ENCODE results near the gene PTH2R.

DNA sequence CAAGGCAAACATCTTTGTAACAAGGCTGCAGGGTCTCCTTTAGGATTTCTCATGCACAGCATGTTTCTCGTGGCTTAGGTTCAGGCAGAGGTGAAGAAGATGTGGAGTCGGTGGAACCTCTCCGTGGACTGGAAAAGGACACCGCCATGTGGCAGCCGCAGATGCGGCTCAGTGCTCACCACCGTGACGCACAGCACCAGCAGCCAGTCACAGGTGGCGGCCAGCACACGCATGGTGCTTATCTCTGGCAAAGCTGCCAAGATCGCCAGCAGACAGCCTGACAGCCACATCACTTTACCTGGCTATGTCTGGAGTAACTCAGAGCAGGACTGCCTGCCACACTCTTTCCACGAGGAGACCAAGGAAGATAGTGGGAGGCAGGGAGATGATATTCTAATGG lies 86.6 kb downstream of the PTH2R start:
- TF ChIP-seq, protein P1, sequence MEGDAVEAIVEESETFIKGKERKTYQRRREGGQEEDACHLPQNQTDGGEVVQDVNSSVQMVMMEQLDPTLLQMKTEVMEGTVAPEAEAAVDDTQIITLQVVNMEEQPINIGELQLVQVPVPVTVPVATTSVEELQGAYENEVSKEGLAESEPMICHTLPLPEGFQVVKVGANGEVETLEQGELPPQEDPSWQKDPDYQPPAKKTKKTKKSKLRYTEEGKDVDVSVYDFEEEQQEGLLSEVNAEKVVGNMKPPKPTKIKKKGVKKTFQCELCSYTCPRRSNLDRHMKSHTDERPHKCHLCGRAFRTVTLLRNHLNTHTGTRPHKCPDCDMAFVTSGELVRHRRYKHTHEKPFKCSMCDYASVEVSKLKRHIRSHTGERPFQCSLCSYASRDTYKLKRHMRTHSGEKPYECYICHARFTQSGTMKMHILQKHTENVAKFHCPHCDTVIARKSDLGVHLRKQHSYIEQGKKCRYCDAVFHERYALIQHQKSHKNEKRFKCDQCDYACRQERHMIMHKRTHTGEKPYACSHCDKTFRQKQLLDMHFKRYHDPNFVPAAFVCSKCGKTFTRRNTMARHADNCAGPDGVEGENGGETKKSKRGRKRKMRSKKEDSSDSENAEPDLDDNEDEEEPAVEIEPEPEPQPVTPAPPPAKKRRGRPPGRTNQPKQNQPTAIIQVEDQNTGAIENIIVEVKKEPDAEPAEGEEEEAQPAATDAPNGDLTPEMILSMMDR (IDR thresholded peaks at IDR 0.05), result no peak
- no peak for TF ChIP-seq FOXJ3 (CRISPR knock-in tag; IDR thresholded peaks at IDR 0.05; ENCODE audit: borderline replicate concordance)
- TF ChIP-seq ZNF512 (CRISPR knock-in tag; IDR thresholded peaks at IDR 0.05; ENCODE audit: borderline replicate concordance), result no peak
- no peak for TF ChIP-seq CREB1 (CRISPR knock-in tag; IDR thresholded peaks at IDR 0.05)
- TF ChIP-seq CBFB (CRISPR knock-in tag; IDR thresholded peaks at IDR 0.05; ENCODE audit: low read depth), result no peak
- no peak for TF ChIP-seq E2F1 (CRISPR knock-in tag; IDR thresholded peaks at IDR 0.05)
- TF ChIP-seq, protein P2, sequence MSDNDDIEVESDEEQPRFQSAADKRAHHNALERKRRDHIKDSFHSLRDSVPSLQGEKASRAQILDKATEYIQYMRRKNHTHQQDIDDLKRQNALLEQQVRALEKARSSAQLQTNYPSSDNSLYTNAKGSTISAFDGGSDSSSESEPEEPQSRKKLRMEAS (CRISPR knock-in tag; IDR thresholded peaks at IDR 0.05), result no peak
- no peak for TF ChIP-seq GABPB1 (CRISPR knock-in tag; IDR thresholded peaks at IDR 0.05)
- no peak for TF ChIP-seq FOXK1 (CRISPR knock-in tag; IDR thresholded peaks at IDR 0.05)
- TF ChIP-seq, protein P3, sequence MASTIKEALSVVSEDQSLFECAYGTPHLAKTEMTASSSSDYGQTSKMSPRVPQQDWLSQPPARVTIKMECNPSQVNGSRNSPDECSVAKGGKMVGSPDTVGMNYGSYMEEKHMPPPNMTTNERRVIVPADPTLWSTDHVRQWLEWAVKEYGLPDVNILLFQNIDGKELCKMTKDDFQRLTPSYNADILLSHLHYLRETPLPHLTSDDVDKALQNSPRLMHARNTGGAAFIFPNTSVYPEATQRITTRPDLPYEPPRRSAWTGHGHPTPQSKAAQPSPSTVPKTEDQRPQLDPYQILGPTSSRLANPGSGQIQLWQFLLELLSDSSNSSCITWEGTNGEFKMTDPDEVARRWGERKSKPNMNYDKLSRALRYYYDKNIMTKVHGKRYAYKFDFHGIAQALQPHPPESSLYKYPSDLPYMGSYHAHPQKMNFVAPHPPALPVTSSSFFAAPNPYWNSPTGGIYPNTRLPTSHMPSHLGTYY (CRISPR knock-in tag; IDR thresholded peaks at IDR 0.05), result no peak
- TF ChIP-seq, protein P4, sequence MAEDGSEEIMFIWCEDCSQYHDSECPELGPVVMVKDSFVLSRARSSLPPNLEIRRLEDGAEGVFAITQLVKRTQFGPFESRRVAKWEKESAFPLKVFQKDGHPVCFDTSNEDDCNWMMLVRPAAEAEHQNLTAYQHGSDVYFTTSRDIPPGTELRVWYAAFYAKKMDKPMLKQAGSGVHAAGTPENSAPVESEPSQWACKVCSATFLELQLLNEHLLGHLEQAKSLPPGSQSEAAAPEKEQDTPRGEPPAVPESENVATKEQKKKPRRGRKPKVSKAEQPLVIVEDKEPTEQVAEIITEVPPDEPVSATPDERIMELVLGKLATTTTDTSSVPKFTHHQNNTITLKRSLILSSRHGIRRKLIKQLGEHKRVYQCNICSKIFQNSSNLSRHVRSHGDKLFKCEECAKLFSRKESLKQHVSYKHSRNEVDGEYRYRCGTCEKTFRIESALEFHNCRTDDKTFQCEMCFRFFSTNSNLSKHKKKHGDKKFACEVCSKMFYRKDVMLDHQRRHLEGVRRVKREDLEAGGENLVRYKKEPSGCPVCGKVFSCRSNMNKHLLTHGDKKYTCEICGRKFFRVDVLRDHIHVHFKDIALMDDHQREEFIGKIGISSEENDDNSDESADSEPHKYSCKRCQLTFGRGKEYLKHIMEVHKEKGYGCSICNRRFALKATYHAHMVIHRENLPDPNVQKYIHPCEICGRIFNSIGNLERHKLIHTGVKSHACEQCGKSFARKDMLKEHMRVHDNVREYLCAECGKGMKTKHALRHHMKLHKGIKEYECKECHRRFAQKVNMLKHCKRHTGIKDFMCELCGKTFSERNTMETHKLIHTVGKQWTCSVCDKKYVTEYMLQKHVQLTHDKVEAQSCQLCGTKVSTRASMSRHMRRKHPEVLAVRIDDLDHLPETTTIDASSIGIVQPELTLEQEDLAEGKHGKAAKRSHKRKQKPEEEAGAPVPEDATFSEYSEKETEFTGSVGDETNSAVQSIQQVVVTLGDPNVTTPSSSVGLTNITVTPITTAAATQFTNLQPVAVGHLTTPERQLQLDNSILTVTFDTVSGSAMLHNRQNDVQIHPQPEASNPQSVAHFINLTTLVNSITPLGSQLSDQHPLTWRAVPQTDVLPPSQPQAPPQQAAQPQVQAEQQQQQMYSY (CRISPR knock-in tag; IDR thresholded peaks at IDR 0.05), result no peak
- TF ChIP-seq TP53 (CRISPR knock-in tag; IDR thresholded peaks at IDR 0.05), result no peak
- TF ChIP-seq GRHL2 (CRISPR knock-in tag; IDR thresholded peaks at IDR 0.05; ENCODE audit: insufficient replicate concordance, severe bottlenecking), result no peak
